HAP-1 (cell line): ENCODE measurements around the gene KRTAP4-11.
"Not testable (repeated sequence)": the region's sequence is repeated elsewhere in the genome, so short reads cannot be mapped to it uniquely, and the experiment has no call there.

ENCODE experiments used
- DNase-seq, 2 experiments: peaks; one replicate each; pipeline ENCODE4 v3.0.0-alpha.2; 2016 to 2020; ENCODE audit warnings: low spot score in 2 of 2
- H3K27me3 ChIP-seq: fragments of 250-450 bp; sonication (Bioruptor Pico); 2 replicates; pipeline ENCODE4 v1.5.1; 2020; ENCODE audit warnings: low read depth, mild to moderate bottlenecking, moderate library complexity
- H3K36me3 ChIP-seq: fragments of 250-450 bp; sonication (Bioruptor Pico); replicated peaks from 2 replicates; pipeline ENCODE4 v1.5.1; 2020; ENCODE audit warnings: mild to moderate bottlenecking
- H3K4me1 ChIP-seq: fragments of 250-450 bp; sonication (Bioruptor Pico); 2 replicates; pipeline ENCODE4 v1.5.1; 2020; ENCODE audit warnings: mild to moderate bottlenecking
- H3K4me3 ChIP-seq: fragments of 250-450 bp; sonication (Bioruptor Pico); 2 replicates; pipeline ENCODE4 v1.5.1; 2020; ENCODE audit warnings: mild to moderate bottlenecking, moderate library complexity
- H3K9me3 ChIP-seq: fragments of 250-450 bp; sonication (Bioruptor Pico); 2 replicates; pipeline ENCODE4 v1.5.1; 2020; ENCODE audit warnings: mild to moderate bottlenecking, moderate library complexity
- in situ Hi-C: fragments of 300-500 bp; cut with MboI; formaldehyde crosslinking; loops from 3 replicates; pipeline ENCODE4 v1.14.3; 2020; ENCODE audit warnings: low sequenced_read_pairs, inconsistent platforms, mixed read lengths

The KRTAP4-11 gene

DNA sequence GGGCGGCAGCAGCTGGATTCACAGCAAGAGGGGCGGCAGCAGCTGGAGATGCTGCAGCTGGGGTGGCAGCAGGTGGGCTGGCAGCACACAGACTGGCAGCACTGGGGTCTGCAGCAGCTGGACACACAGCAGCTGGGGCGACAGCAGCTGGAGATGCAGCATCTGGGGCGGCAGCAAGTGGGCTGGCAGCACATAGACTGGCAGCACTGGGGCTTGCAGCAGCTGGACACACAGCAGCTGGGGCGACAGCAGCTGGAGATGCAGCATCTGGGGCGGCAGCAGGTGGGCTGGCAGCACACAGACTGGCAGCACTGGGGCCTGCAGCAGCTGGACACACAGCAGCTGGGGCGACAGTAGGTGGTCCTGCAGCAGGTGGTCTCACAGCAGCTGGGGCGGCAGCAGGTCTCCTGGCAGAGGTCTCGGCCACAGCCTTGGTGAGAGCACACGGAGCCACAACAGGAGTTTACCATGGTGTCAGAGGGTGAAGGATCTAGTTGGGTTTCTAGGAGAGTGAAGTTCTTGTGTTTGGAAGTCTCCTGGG, at the start of gene KRTAP4-11:
Gene KRTAP4-11 (minus strand): TSS at position 528 of the 541 bp plus-strand sequence. CDS start 58 bp downstream, at position 470.
- in situ Hi-C loops, result not testable (repeated sequence)

DNA sequence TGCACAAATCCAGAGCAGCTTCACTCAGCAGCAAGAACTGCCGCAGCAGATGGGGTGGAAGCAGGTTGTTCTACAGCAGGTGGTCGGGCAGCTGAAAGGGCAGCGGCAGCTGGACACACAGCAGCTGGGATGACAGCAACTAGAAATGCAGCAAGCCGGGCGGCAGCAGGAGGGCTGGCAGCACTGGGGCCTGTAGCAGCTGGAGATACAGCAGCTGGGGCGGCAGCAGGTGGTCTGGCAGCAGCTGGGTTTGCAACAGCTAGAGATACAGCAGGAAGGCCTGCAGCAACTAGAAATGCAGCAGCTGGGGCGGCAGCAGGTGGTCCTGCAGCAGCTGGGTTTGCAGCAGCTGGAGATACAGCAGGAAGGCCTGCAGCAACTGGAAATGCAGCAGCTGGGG, 49.4 kb upstream of the KRTAP4-11 start:
- Histone ChIP-seq H3K9me3 (no peaks in the 10 kb centered on the region), H3K4me3 (no peak overlapping the region), H3K4me1 (no peaks in the 10 kb centered on the region), H3K36me3 (no peaks in the 10 kb centered on the region), H3K27me3 (peaks cover 3% of the 10 kb centered on the region; the same call in 1 of the 2 replicates)
- no peak for DNase-seq
- in situ Hi-C loops, result no loop called here

More for the DNA sequence above, at the start of gene KRTAP4-11:
- not testable (repeated sequence) for H3K4me3 ChIP-seq, H3K4me1 ChIP-seq, DNase-seq, H3K36me3 ChIP-seq, H3K27me3 ChIP-seq, H3K9me3 ChIP-seq

DNA sequence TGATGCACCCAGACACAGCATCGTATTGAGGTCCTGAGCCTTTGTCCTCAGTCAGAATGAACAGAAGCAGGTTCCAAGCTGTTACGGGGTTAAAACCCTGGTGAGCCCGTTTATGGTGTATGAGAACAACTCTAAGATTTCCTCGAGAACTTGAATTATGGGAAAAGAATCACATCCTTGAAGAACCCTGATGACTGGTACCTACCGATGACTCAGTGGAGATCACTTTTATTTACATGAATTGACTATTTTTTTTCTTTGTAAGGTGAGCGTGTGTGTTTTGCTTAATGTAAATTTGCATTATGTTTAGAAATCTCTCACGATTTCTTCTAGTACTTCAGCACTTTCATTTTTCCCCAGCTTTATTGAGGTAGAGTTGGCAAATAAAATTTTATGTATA, 45.7 kb upstream of the KRTAP4-11 start:
- in situ Hi-C loops, result no loop called here
- no peaks in the 10 kb centered on the region for H3K4me1 ChIP-seq
- H3K4me3 ChIP-seq, result no peak overlapping the region
- H3K9me3 ChIP-seq, result no peaks in the 10 kb centered on the region
- DNase-seq, result no peak
- no peaks in the 10 kb centered on the region for H3K36me3 ChIP-seq
- peaks cover 6% of the 10 kb centered on the region; the same call in 1 of the 2 replicates for H3K27me3 ChIP-seq

DNA sequence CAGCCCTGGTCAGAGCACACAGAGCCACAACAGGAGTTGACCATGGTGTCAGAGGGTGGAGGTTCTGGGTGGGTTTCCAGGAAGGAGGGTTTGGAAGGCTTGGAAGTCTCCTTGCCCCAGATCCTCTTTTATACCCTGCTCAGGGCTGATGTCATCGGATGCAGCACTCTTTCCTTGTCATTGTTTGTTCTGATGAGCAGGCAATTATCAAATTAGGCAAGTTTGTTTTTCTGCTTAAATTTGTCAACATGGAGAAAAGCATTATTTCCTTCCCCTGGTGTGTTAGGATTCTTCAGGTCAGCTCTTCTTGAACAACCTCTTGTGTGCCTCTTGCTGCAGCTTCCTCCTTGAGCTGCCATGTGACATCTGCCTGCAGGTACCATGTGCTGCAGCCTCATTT, 42.5 kb upstream of the KRTAP4-11 start, which contains the start of gene KRTAP4-4:
Gene KRTAP4-4 (minus strand): TSS at position 101 of the 400 bp plus-strand sequence. CDS start 57 bp downstream, at position 44.
- no peaks in the 10 kb centered on the region for H3K4me1 ChIP-seq
- DNase-seq, result no peak
- H3K9me3 ChIP-seq, result no peaks in the 10 kb centered on the region
- H3K4me3 ChIP-seq, result no peak within 1 kb of the TSS
- in situ Hi-C loops, result no loop called here
- no peaks in the 10 kb centered on the region for H3K36me3 ChIP-seq
- H3K27me3 ChIP-seq, result peaks cover 6% of the 10 kb centered on the region; the same call in 1 of the 2 replicates

DNA sequence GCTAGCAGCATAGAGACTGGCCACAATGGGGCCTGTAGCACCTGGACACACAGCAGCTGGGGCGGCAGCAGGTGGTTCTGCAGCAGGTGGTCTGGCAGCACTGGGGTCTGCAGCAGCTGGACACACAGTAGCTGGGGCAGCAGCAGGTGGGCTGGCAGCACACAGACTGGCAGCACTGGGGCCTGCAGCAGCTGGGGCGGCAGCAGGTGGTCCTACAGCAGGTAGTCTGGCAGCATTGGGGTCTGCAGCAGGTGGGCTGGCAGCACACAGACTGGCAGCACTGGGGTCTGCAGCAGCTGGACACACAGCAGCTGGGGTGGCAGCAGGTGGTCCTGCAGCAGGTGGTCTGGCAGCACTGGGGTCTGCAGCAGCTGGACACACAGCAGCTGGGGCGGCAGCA, 42.0 kb upstream of the KRTAP4-11 start:
- H3K27me3 ChIP-seq, H3K36me3 ChIP-seq, H3K4me3 ChIP-seq, DNase-seq, in situ Hi-C loops, H3K4me1 ChIP-seq, H3K9me3 ChIP-seq: not testable (repeated sequence)

DNA sequence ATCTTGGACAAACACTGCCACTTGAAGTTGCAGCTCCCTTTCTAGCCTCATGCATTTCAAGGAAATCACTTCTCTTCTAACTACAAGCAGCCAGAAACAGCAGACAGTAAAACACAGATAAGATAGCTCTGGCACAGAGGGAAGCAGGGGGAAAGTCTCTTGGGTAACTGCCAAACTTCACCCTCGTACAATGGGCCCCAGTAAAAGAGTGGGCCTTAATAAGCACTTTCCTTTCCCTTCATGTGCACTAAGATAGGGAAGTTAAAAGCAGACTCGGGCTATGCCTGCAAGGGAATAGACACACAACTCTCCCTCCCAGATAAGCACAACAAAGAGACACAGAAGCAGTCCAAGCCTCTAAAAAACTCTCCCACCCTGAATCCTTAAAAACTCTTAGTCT, 35.7 kb upstream of the KRTAP4-11 start:
- no peak for DNase-seq
- Histone ChIP-seq H3K36me3 (no peaks in the 10 kb centered on the region), H3K9me3 (no peaks in the 10 kb centered on the region), H3K4me1 (no peaks in the 10 kb centered on the region), H3K4me3 (no peak overlapping the region), H3K27me3 (peaks cover 5% of the 10 kb centered on the region; the same call in 1 of the 2 replicates)
- in situ Hi-C loops, result no loop called here

DNA sequence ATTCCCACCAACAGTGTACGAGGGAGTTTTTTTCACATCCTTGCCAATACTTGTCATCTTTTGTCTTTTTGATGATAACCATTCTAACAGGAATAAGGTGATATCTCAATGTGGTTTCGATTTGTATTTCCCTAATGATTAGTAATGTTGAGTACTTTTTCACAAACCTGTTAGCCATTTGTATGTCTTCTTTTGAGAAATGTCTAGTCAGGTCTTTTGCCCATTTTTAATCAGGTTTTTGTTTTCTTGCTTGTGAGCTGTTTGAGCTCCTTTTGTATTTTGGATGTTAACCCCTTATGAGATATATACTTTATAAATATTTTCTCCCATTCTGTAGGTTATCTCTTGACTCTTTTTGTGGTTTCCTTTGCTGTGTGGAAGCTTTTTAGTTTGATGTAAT, 33.4 kb upstream of the KRTAP4-11 start:
- Histone ChIP-seq H3K9me3 (no peaks in the 10 kb centered on the region; the same call in 1 of the 2 replicates), H3K4me1 (no peaks in the 10 kb centered on the region), H3K4me3 (no peak overlapping the region), H3K36me3 (no peaks in the 10 kb centered on the region), H3K27me3 (peaks cover 7% of the 10 kb centered on the region; the same call in 1 of the 2 replicates)
- in situ Hi-C loops, result no loop called here
- DNase-seq, result no peak

DNA sequence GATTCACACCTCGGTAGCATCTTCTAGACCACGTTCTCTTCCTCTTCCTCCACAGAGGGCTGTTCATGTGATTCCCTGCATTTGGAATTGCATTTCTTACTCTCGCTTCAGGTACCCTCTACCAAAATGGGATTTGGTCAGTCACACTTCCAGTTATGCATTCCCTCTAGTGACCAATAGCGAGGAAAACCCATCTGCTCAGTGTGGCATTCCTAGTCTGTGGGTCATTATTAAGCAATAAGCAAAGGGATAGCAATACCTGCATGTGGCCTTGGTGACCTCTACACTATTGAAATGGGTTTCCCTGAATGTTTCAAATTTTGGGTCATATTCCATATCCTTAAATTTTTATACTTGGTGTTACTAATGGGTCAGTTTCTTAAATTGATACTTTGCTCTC, 31.9 kb upstream of the KRTAP4-11 start:
- Histone ChIP-seq H3K36me3 (no peaks in the 10 kb centered on the region), H3K27me3 (peaks cover 11% of the 10 kb centered on the region; the same call in 1 of the 2 replicates), H3K4me1 (no peaks in the 10 kb centered on the region), H3K4me3 (no peak overlapping the region), H3K9me3 (no peaks in the 10 kb centered on the region; the same call in 1 of the 2 replicates)
- in situ Hi-C loops, result no loop called here
- no peak for DNase-seq

DNA sequence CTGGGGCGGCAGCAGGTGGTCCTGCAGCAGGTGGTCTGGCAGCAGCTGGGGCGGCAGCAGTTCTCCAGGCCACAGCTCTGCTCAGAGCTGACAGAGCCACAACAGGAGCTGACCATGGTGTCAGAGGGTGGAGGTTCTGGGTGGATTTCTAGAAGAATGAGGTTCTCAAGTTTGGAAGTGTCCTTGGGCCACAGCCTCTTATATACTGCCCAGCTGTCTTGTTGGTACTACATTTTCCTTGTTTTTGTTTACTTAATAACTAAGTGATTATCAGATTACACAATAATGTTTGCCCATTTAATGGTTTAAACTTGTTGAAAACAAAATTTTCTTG, 31.4 kb upstream of the KRTAP4-11 start, which contains the start of gene KRTAP4-5:
Gene KRTAP4-5 (minus strand): TSS at position 174 of the 334 bp plus-strand sequence. CDS start 58 bp downstream, at position 116.
- DNase-seq, result no peak
- no peaks in the 10 kb centered on the region; the same call in 1 of the 2 replicates for H3K9me3 ChIP-seq
- H3K4me1 ChIP-seq, result no peaks in the 10 kb centered on the region
- peaks cover 11% of the 10 kb centered on the region; the same call in 1 of the 2 replicates for H3K27me3 ChIP-seq
- in situ Hi-C loops, result no loop called here
- no peaks in the 10 kb centered on the region for H3K36me3 ChIP-seq
- H3K4me3 ChIP-seq, result no peak within 1 kb of the TSS

DNA sequence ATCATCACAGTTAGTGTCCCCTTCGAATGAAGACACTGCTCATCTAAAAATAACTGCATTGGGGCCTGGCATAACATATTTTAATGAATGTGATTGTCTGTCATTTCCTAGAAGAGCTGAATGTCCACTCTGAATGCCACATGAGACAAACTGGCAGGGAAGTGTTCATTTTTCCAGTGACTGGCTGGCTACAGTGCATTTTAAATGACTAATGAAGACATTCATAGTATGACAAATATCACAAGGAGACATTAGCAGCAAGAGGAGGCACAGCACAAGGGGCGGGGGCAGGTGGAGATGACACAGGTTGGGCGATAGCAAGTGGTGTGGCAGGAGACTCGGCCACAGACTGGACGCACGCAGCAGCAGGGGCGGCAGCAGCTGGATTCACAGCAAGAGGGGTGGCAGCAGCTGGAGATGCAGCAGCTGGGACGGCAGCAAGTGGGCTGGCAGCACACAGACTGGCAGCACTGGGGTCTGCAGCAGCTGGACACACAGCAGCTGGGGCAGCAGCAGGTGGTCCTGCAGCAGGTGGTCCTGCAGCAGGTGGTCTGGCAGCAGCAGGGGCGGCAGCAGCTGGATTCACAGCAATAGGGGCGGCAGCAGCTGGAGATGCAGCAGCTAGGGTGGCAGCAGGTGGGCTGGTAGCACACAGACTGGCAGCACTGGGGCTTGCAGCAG, 30.9 kb upstream of the KRTAP4-11 start:
- H3K4me1 ChIP-seq, H3K36me3 ChIP-seq, DNase-seq, H3K9me3 ChIP-seq, H3K4me3 ChIP-seq, in situ Hi-C loops: not testable (repeated sequence)
- H3K27me3 ChIP-seq, result peaks cover 11% of the 10 kb centered on the region; the same call in 1 of the 2 replicates

DNA sequence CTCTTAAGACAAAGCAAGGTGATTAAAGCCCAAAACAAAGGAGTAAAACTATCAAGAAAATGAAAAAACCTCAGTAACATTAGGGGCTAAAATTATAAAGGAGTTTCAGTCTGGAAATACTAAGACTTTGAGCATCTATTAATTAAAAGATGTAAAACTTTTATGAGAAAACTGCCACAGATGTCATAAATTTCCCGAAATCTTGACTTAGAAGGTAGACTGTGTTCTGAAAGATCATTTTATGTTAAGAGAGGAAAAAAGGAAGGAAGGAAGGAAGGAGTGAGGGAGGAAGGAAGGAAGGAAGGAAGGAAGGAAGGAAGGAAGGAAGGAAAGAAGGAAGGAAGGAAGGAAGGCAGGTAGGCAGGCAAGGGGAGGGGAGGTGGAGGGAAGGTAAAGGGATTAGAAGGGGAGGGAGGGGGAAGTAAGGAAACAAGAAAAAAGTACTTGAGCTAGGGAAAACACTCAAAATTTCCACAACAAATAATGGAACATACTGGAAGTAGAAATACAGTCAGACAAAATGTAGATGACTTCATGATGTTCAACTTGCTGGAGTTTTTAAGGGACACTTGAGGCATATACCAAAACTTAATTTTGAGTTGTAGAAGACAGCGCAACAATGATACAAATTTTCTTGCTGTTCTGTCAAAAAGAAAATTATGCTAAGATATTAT, 29.5 kb upstream of the KRTAP4-11 start:
- DNase-seq, result no peak
- Histone ChIP-seq H3K36me3 (no peaks in the 10 kb centered on the region), H3K4me3 (no peak overlapping the region), H3K4me1 (no peaks in the 10 kb centered on the region), H3K27me3 (peaks cover 5% of the 10 kb centered on the region; the same call in 1 of the 2 replicates), H3K9me3 (no peaks in the 10 kb centered on the region; the same call in 1 of the 2 replicates)
- in situ Hi-C loops, result no loop called here

DNA sequence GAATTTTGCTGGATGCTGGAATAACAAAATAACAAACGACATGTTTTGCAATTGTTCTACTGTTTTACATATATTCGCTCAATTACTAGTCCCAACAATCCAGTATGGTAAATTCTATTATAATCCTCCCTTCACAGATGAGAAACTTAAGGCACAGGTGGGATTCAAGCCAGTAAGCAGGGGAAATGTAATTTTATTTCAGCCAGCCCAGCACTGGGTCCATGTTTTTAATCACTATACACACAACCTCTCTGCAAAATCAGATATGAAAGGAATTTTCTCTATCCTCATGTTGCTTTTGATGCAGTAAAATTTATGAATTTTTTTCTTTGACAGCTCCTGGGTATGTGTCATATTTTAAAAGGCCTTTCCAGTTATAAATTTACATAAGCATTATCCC, 27.1 kb upstream of the KRTAP4-11 start:
- DNase-seq, result no peak
- Histone ChIP-seq H3K4me3 (no peak overlapping the region), H3K4me1 (no peaks in the 10 kb centered on the region), H3K9me3 (no peaks in the 10 kb centered on the region; the same call in 1 of the 2 replicates), H3K36me3 (no peaks in the 10 kb centered on the region), H3K27me3 (0 out of 2 replicates have a peak, but pooled peaks cover 5% of the 10 kb centered on the region)
- in situ Hi-C loops, result no loop called here

DNA sequence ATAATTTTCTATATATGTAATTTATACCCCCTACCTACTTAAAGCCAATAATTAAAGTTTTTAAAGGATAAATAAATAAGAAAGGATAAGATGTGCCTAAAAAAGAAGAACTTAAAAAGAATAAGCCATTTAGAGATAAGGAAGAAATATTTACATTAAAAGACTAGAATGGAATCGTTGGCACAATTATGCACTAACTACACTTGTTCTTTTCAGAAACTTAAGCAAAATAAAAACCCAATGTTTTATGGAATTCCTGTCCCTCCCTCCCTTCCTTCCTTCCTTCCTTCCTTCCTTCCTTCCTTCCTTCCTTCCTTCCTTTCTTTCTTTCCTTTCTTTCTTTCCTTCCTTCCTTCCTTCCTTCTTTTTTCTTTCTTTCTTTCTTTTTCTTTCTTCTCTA, 26.7 kb upstream of the KRTAP4-11 start:
- Histone ChIP-seq H3K36me3 (no peaks in the 10 kb centered on the region), H3K27me3 (0 out of 2 replicates have a peak, but pooled peaks cover 5% of the 10 kb centered on the region), H3K4me1 (no peaks in the 10 kb centered on the region), H3K4me3 (no peak overlapping the region), H3K9me3 (no peaks in the 10 kb centered on the region; the same call in 1 of the 2 replicates)
- DNase-seq, result no peak
- in situ Hi-C loops, result no loop called here

DNA sequence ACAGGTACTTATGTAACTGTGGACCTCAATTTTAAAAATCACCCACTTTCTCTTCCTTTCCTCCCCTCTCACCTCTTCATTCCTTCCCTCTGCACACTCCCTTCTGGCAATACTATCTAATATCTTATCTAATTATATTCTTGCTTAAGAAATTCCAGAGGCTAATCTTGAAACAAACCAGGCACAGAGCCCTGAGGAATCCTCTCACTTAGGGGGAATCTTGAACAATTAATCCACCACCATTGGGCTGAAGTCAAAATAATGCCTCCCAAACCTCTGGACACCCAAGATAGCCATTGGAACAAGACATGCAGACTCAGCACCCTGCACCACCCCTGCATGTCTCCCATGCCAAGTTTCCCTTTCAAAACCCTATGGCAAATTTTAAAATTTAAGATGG, 23.2 kb upstream of the KRTAP4-11 start:
- H3K27me3 ChIP-seq, result 0 out of 2 replicates have a peak, but pooled peaks cover 3% of the 10 kb centered on the region
- no peaks in the 10 kb centered on the region for H3K36me3 ChIP-seq
- no peaks in the 10 kb centered on the region for H3K4me1 ChIP-seq
- H3K9me3 ChIP-seq, result no peaks in the 10 kb centered on the region
- no peak overlapping the region for H3K4me3 ChIP-seq
- in situ Hi-C loops, result no loop called here
- no peak for DNase-seq
